Upper lobe of right lung (tissue), 1 donor: ENCODE measurements around the gene AGAP4. TPM values are rescaled to one million over a fixed set of nuclear protein-coding genes. Genes with fewer than 3 reads are reported as not detected.
"Not testable (repeated sequence)": the region's sequence is repeated elsewhere in the genome, so short reads cannot be mapped to it uniquely, and the experiment has no call there.

Source experiments
- ATAC-seq: fragments of 200-7000 bp; cut with Tn5 transposase; one replicate; pipeline ENCODE4 v1.9.1; 2020; ENCODE audit warnings: mild to moderate bottlenecking, moderate library complexity
- DNase-seq: peaks from one replicate; pipeline ENCODE4 v3.0.0-alpha.2; 2020
- H3K27ac ChIP-seq: fragments of 200-600 bp; one replicate; pipeline ENCODE4 v1.8.0; 2022
- H3K27me3 ChIP-seq: fragments of 200-600 bp; one replicate; pipeline ENCODE4 v1.8.0; 2022; ENCODE audit warnings: mild to moderate bottlenecking
- H3K36me3 ChIP-seq: fragments of 200-600 bp; one replicate; pipeline ENCODE4 v1.8.0; 2022
- H3K4me1 ChIP-seq: fragments of 200-600 bp; one replicate; pipeline ENCODE4 v1.8.0; 2022
- H3K4me3 ChIP-seq: fragments of 200-600 bp; one replicate; pipeline ENCODE4 v1.8.0; 2022; ENCODE audit warnings: mild to moderate bottlenecking
- H3K9me3 ChIP-seq: fragments of 200-600 bp; one replicate; pipeline ENCODE4 v1.8.0; 2022
- intact Hi-C: fragments of 100-400 bp; cut with DNase I; formaldehyde crosslinking; loops from one replicate; pipeline ENCODE4 v1.11.0; 2022
- total RNA-seq: library from RNA; stranded (reverse); fragmentation: NEBNext Ultra II Directional; extraction: Animal tissue kit (Norgen Biotek cat#: 25700); gene quantifications from one replicate; pipeline ENCODE4 v1.2.1, GENCODE V29; 2021
- donor health status: DM: no; HTN: yes; CAD: no; lungs with severe emphysema.

The AGAP4 gene
- total RNA-seq, 1 donor from 2014 or later: 22.1 TPM

DNA sequence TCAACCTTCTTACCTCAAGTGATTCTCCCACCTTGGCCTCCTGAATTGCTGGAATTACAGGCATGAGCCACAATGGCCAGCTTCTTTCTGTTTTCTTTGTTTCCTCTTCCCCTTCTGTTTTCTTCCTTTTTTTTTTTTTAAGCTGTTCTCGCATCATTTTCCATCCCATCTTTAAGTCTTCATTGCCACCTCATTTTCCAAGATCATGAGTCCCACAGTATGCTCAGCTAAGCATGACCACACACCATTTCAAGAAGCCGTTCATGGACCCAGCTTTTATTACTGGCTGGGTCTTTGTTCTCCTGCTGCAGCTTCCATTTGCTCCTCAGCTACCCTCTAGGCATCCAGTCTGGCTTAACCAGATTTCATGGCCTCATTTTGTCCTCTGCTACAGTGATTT is 52.5 kb downstream of the AGAP4 start:
- peaks cover 20% of the 10 kb centered on the region for H3K36me3 ChIP-seq
- H3K27ac ChIP-seq, H3K9me3 ChIP-seq, H3K4me1 ChIP-seq, DNase-seq, intact Hi-C loops, ATAC-seq, H3K27me3 ChIP-seq, H3K4me3 ChIP-seq: not testable (repeated sequence)

GRCh38 chr10:45790694-45791426 is 56.4 kb downstream of the AGAP4 start:
- H3K4me1 ChIP-seq, H3K9me3 ChIP-seq, DNase-seq, H3K27me3 ChIP-seq, ATAC-seq, H3K4me3 ChIP-seq, H3K27ac ChIP-seq, intact Hi-C loops: not testable (repeated sequence)
- peaks cover 42% of the 10 kb centered on the region for H3K36me3 ChIP-seq

GRCh38 chr10:45789991-45790390 is 57.3 kb downstream of the AGAP4 start:
- H3K4me1 ChIP-seq, H3K4me3 ChIP-seq, intact Hi-C loops, ATAC-seq, H3K27me3 ChIP-seq, H3K9me3 ChIP-seq, H3K27ac ChIP-seq, DNase-seq: not testable (repeated sequence)
- H3K36me3 ChIP-seq: peaks cover 51% of the 10 kb centered on the region

DNA sequence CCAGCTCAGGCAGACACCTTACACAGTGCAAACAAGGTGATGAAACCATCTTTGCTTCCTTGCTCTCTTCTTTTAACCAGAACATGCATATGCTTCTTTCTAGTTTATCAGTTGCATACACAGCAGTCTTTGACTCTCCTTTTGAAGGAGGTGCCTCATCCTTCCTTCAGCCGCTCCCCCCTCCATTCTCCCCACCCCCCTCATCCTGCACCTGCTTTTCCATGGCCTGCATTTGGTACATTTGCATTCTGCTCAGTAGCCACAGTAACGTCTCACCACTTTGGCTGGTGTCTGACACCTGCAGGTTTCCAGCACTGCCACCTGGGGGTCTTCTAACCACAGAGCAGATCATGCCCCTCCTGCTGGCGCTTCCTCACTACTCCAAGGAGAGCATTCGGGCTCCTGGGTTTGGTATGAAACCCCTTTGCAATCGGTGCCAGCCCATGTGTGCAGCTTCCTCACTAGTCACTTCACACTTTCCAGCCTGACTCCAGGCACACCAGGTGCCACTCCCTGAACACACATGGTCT is 60.0 kb downstream of the AGAP4 start:
- peaks cover 55% of the 10 kb centered on the region for H3K36me3 ChIP-seq
- H3K4me3 ChIP-seq, DNase-seq, H3K27me3 ChIP-seq, intact Hi-C loops, H3K4me1 ChIP-seq, H3K27ac ChIP-seq, ATAC-seq, H3K9me3 ChIP-seq: not testable (repeated sequence)

DNA sequence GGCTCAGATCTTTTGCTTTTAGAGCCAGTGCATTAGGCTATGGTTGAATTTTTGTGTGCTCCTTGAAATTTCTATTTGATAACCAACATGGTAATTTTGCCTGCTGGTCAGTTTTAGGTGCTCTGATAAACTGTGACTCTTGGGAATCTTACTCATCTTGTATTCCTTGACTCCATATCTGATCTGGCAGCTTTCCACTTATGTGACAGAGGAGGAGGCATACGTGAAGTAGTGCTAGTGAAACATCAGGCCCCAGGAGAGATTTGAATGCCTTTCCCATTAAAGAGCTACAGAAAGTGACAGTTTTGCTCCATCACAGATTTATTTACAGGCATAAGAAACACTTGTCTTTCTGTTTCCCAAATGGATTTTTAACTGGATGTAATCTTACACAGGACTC is 61.1 kb downstream of the AGAP4 start:
- H3K4me3 ChIP-seq, intact Hi-C loops, H3K27me3 ChIP-seq, ATAC-seq, H3K27ac ChIP-seq, H3K4me1 ChIP-seq, H3K9me3 ChIP-seq, DNase-seq: not testable (repeated sequence)
- H3K36me3 ChIP-seq: peaks cover 44% of the 10 kb centered on the region

Other genes starting within 250 kb of the AGAP4 start
- gene ZFAND4, start 174.7 kb downstream of the AGAP4 start, total RNA-seq: 18.7 TPM
- gene WASHC2C, start 120.2 kb downstream of the AGAP4 start, total RNA-seq: 62.0 TPM
- gene TIMM23, start 125.0 kb upstream of the AGAP4 start, total RNA-seq: 35.8 TPM
- 187 TPM for gene NCOA4, start 183.1 kb upstream of the AGAP4 start, total RNA-seq
- not detected for gene MSMB, start 198.8 kb upstream of the AGAP4 start, total RNA-seq